H1 (cell line): ENCODE results near the gene PRDM5. TPM values are rescaled to one million over a fixed set of nuclear protein-coding genes. Genes with fewer than 3 reads are reported as not detected.

Experiments used
- CTCF ChIA-PET: fragments of 300-600 bp; sonication (Branson Sonifier 250); formaldehyde crosslinking; loops from one replicate; lab custom pipeline; 2021; ENCODE audit not compliant: partially characterized antibody; lab: Charles Lee
- POLR2A ChIA-PET: fragments of 300-600 bp; sonication (Branson Sonifier 250); formaldehyde crosslinking; loops from one replicate; lab custom pipeline; 2021; ENCODE audit warnings: inconsistent platforms; ENCODE audit not compliant: partially characterized antibody; lab: Charles Lee
- DNase-seq, 2 experiments: peaks; one replicate each; pipeline versions ENCODE4 v3.0.0 to v3.0.0-alpha.2; 2010 to 2022; ENCODE audit warnings: low spot score in 2 of 2, low read depth in 1 of 2, mixed read lengths in 1 of 2
- FAIRE-seq: peaks from 2 replicates; lab custom pipeline; 2011; peaks lifted over from hg19 to GRCh38; lab: Jason Lieb, UNC
- H2AFZ ChIP-seq: 2 replicates; pipeline ENCODE4 v1.8.1; 2012; ENCODE audit warnings: low read length, inconsistent platforms
- H2AK5ac ChIP-seq: 2 replicates; pipeline ENCODE4 v1.6.1; 2013; ENCODE audit warnings: low read depth, low read length
- H2BK120ac ChIP-seq: replicated peaks from 2 replicates; pipeline ENCODE3; 2013; ENCODE audit warnings: low read depth, low read length, inconsistent platforms
- H2BK12ac ChIP-seq: 2 replicates; pipeline ENCODE4 v1.6.1; 2013; ENCODE audit warnings: low read depth, low read length
- H2BK15ac ChIP-seq: 2 replicates; pipeline ENCODE4 v1.6.1; 2013; ENCODE audit warnings: low read length
- H2BK20ac ChIP-seq: 2 replicates; pipeline ENCODE4 v1.6.1; 2013; ENCODE audit warnings: low read length
- H2BK5ac ChIP-seq: 2 replicates; pipeline ENCODE4 v1.6.1; 2013; ENCODE audit warnings: low read depth, low read length
- H3K14ac ChIP-seq: 2 replicates; pipeline ENCODE4 v1.6.1; 2013; ENCODE audit warnings: inconsistent platforms; ENCODE audit not compliant: insufficient read length
- H3K18ac ChIP-seq: 2 replicates; pipeline ENCODE4 v1.6.1; 2013; ENCODE audit warnings: low read length; ENCODE audit errors: extremely low read depth
- H3K23ac ChIP-seq: 2 replicates; pipeline ENCODE4 v1.6.1; 2013; ENCODE audit warnings: inconsistent platforms; ENCODE audit not compliant: insufficient read length
- H3K23me2 ChIP-seq: 2 replicates; pipeline ENCODE4 v1.6.1; 2013; ENCODE audit warnings: low read depth, low read length
- H3K27ac ChIP-seq: 2 replicates; pipeline ENCODE4 v1.6.1; 2011; ENCODE audit warnings: low read depth, low read length, inconsistent platforms
- H3K27me3 ChIP-seq, 4 experiments: replicated peaks in 1 of 4; 1 replicate in 1 of 4; 2 replicates in 3 of 4; pipeline versions ENCODE4 v1.6.1 to v1.8.1; 2011 to 2013; ENCODE audit warnings: low read length in 3 of 4, mild to moderate bottlenecking in 3 of 4, inconsistent platforms in 2 of 4, mixed read lengths in 2 of 4, moderate library complexity in 1 of 4; ENCODE audit not compliant: control insufficient read depth in 3 of 4, insufficient read depth in 3 of 4; ENCODE audit errors: extremely low read depth in 1 of 4
- H3K36me3 ChIP-seq, 4 experiments: 2 replicates each; pipeline versions ENCODE4 v1.6.1 to v1.8.1; 2011 to 2013; ENCODE audit warnings: mild to moderate bottlenecking in 4 of 4, low read length in 3 of 4, moderate library complexity in 2 of 4, control low read depth in 1 of 4, inconsistent platforms in 1 of 4; ENCODE audit not compliant: insufficient read depth in 4 of 4, control insufficient read depth in 2 of 4
- H3K4ac ChIP-seq: replicated peaks from 2 replicates; pipeline ENCODE3; 2013; ENCODE audit warnings: low read length, low read depth, mixed read lengths, inconsistent platforms; ENCODE audit not compliant: insufficient read length
- H3K4me1 ChIP-seq, 4 experiments: replicated peaks in 1 of 4; 1 replicate in 1 of 4; 2 replicates in 3 of 4; pipeline versions ENCODE4 v1.6.1 to v1.8.1; 2011 to 2013; ENCODE audit warnings: low read length in 3 of 4, inconsistent platforms in 2 of 4, mixed read lengths in 1 of 4; ENCODE audit not compliant: insufficient read depth in 4 of 4, control insufficient read depth in 3 of 4
- H3K4me2 ChIP-seq, 2 experiments: 2 replicates each; pipeline versions ENCODE4 v1.6.1 to v1.8.1; 2011 to 2013; ENCODE audit warnings: low read depth in 2 of 2, low read length in 2 of 2, control low read depth in 1 of 2, inconsistent platforms in 1 of 2, mild to moderate bottlenecking in 1 of 2; ENCODE audit not compliant: insufficient read depth in 1 of 2
- H3K4me3 ChIP-seq, 4 experiments: fragments of 200-600, 300-600 bp in 1 of 4; sonication (generic), shearing (Covaris generic), sonication (Bioruptor Twin) in 1 of 4; 2 replicates each; pipeline versions ENCODE4 v1.5.1 to v1.8.1; 2011 to 2016; ENCODE audit warnings: low read length in 4 of 4, low read depth in 3 of 4, control low read depth in 2 of 4, inconsistent platforms in 2 of 4, mild to moderate bottlenecking in 2 of 4, mixed read lengths in 1 of 4, moderate library complexity in 1 of 4; ENCODE audit not compliant: insufficient read depth in 2 of 4; ENCODE audit errors: extremely low read depth in 1 of 4
- H3K56ac ChIP-seq: replicated peaks from 2 replicates; pipeline ENCODE3; 2013; ENCODE audit warnings: low read depth, mild to moderate bottlenecking, mixed read lengths, low read length, inconsistent platforms; ENCODE audit not compliant: insufficient read length
- H3K79me1 ChIP-seq: 2 replicates; pipeline ENCODE4 v1.6.1; 2013; ENCODE audit warnings: low read depth, low read length, control low read depth
- H3K79me2 ChIP-seq, 2 experiments: 2 replicates each; pipeline versions ENCODE4 v1.6.1 to v1.8.1; 2012 to 2013; ENCODE audit warnings: low read length in 2 of 2, mild to moderate bottlenecking in 2 of 2, inconsistent platforms in 1 of 2; ENCODE audit not compliant: insufficient read depth in 2 of 2, control insufficient read depth in 1 of 2
- H3K9ac ChIP-seq, 4 experiments: replicated peaks in 1 of 4; 1 replicate in 1 of 4; 2 replicates in 3 of 4; pipeline versions ENCODE4 v1.6.1 to v1.8.1; 2011 to 2013; ENCODE audit warnings: low read depth in 3 of 4, low read length in 3 of 4, control low read depth in 2 of 4, mild to moderate bottlenecking in 2 of 4, moderate library complexity in 2 of 4, inconsistent platforms in 1 of 4; ENCODE audit errors: extremely low read depth in 1 of 4
- H3K9me3 ChIP-seq, 2 experiments: 2 replicates each; pipeline versions ENCODE4 v1.6.1 to v1.8.1; 2012 to 2013; ENCODE audit warnings: mild to moderate bottlenecking in 2 of 2, moderate library complexity in 2 of 2, control low read depth in 1 of 2, inconsistent platforms in 1 of 2, low read depth in 1 of 2, low read length in 1 of 2, mixed read lengths in 1 of 2; ENCODE audit not compliant: insufficient read depth in 2 of 2
- H4K20me1 ChIP-seq, 2 experiments: replicated peaks in 1 of 2; 2 replicates each; pipeline versions ENCODE3 to v1.8.1; 2011 to 2013; ENCODE audit warnings: inconsistent platforms in 2 of 2, low read length in 2 of 2, mild to moderate bottlenecking in 1 of 2; ENCODE audit not compliant: insufficient read depth in 2 of 2, control insufficient read depth in 1 of 2
- H4K5ac ChIP-seq: 2 replicates; pipeline ENCODE4 v1.6.1; 2013; ENCODE audit warnings: low read length, low read depth, mixed read lengths, inconsistent platforms; ENCODE audit not compliant: insufficient read length
- H4K8ac ChIP-seq: 2 replicates; pipeline ENCODE4 v1.8.0; 2013; ENCODE audit warnings: mild to moderate bottlenecking, moderate library complexity, low read length, inconsistent platforms; ENCODE audit not compliant: insufficient read depth; ENCODE audit errors: extremely low read depth
- H4K91ac ChIP-seq: replicated peaks from 2 replicates; pipeline ENCODE3; 2013; ENCODE audit warnings: low read length, mixed read lengths, inconsistent platforms; ENCODE audit not compliant: insufficient read length
- CHD1 ChIP-seq: IDR thresholded peaks from 2 replicates; pipeline ENCODE4 v1.6.1; 2012; ENCODE audit warnings: low read depth, low read length, improper control_type of control experiment
- CHD2 ChIP-seq: IDR thresholded peaks from 2 replicates; pipeline ENCODE4 v1.6.1; 2012; ENCODE audit warnings: low read length, improper control_type of control experiment
- EP300 ChIP-seq, 2 experiments: IDR thresholded peaks; 1 replicate in 1 of 2; 2 replicates in 1 of 2; pipeline ENCODE4 v1.6.1; 2011 to 2012; ENCODE audit warnings: low read depth in 2 of 2, low read length in 2 of 2, mild to moderate bottlenecking in 2 of 2, borderline replicate concordance in 1 of 2, inconsistent platforms in 1 of 2, moderate library complexity in 1 of 2
- FOSL1 ChIP-seq: IDR thresholded peaks from 2 replicates; pipeline ENCODE4 v1.6.1; 2011; ENCODE audit warnings: mild to moderate bottlenecking, low read depth, low read length, moderate library complexity; ENCODE audit not compliant: insufficient read depth
- POU5F1 ChIP-seq: IDR thresholded peaks from 2 replicates; pipeline ENCODE4 v1.6.1; 2011; ENCODE audit warnings: low read depth, mild to moderate bottlenecking, low read length, moderate library complexity
- RBBP5 ChIP-seq: IDR thresholded peaks from 2 replicates; pipeline ENCODE4 v1.7.1; 2012; ENCODE audit warnings: low read depth, mild to moderate bottlenecking, inconsistent platforms, low read length, moderate library complexity, borderline replicate concordance
- SIX5 ChIP-seq: IDR thresholded peaks from 2 replicates; pipeline ENCODE4 v1.6.1; 2011; ENCODE audit warnings: mild to moderate bottlenecking, low read depth, low read length
- polyA plus RNA-seq, 7 experiments: library from polyadenylated mRNA; depleted of rRNA in 3 of 7; stranded (reverse) in 5 of 7; unstranded in 2 of 7; fragments of >200 nt in 5 of 7; fragments of 200-250 nt in 2 of 7; gene quantifications; 1 replicate in 5 of 7; 2 replicates in 1 of 7; 4 replicates in 1 of 7; pipeline versions ENCODE4 v1.2.1 to v1.2.3, GENCODE V29; 2011 to 2013; ENCODE audit warnings: missing spikeins in 2 of 7, mixed read lengths in 2 of 7
- total RNA-seq: library from RNA; stranded (reverse); fragmentation: NEBNext Ultra II Directional; extraction: Animal tissue kit (Norgen Biotek cat#: 25700); gene quantifications from 2 replicates; pipeline ENCODE4 v1.2.1, GENCODE V29; 2021

The PRDM5 gene
- total and polyA plus RNA-seq, 2 of the 8 experiments (the other 6 are each of a cell fraction or from before 2014, with no cell fraction given), result 8.2 to 23.4 TPM

DNA sequence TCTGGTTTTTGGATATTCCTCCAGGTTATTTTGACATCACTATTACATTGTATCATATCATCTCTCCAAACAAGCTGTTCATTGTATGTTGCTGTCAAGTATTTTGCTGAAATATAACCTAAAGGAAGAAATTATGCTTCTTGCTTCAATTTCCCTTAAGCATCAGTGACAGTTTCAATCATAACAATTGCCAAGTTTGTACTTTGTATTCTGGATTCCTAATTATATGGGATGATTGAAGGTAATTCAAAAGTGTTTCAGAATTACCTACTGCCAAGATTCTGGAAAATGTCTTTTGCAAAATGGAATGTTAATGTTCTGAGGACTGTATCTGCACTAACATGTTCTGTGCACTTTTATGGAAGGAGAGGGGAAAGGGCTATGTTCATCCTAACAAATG lies 228.7 kb downstream of the PRDM5 start:
- H2AFZ ChIP-seq, result no peak overlapping the region
- no peak overlapping the region for H3K27ac ChIP-seq
- no peak overlapping the region for H2BK20ac ChIP-seq
- no peak overlapping the region for H3K18ac ChIP-seq
- no peak overlapping the region for H3K9ac ChIP-seq
- H3K36me3 ChIP-seq, result no peaks in the 10 kb centered on the region
- H3K4me1 ChIP-seq, result no peaks in the 10 kb centered on the region
- no peaks in the 10 kb centered on the region for H3K9me3 ChIP-seq
- no peak for FAIRE-seq
- no peak overlapping the region for H3K4ac ChIP-seq
- H3K79me2 ChIP-seq, result no peaks in the 10 kb centered on the region
- no peaks in the 10 kb centered on the region for H3K27me3 ChIP-seq
- no peak overlapping the region for H3K4me3 ChIP-seq
- H2BK5ac ChIP-seq, result no peak overlapping the region
- H3K14ac ChIP-seq, result no peak overlapping the region
- no peaks in the 10 kb centered on the region for H4K20me1 ChIP-seq
- H3K4me2 ChIP-seq, result no peak overlapping the region
- H4K5ac ChIP-seq, result no peak overlapping the region
- H2BK12ac ChIP-seq, result no peak overlapping the region
- CTCF ChIA-PET, result interaction anchor here (1.2 to 2.4 kb wide), 2 partner anchors 10 to 80 kb away, joined by 3 to 6 read pairs; no protein-coding TSS in a partner anchor
- POLR2A ChIA-PET, result no interaction called here
- H4K8ac ChIP-seq, result no peak overlapping the region
- H3K79me1 ChIP-seq, result no peaks in the 10 kb centered on the region
- no peak for DNase-seq
- no peak overlapping the region for H2BK15ac ChIP-seq
- no peak overlapping the region for H4K91ac ChIP-seq
- H3K56ac ChIP-seq, result no peak overlapping the region
- H2BK120ac ChIP-seq, result no peak overlapping the region
- no peak overlapping the region for H2AK5ac ChIP-seq
- no peaks in the 10 kb centered on the region for H3K23me2 ChIP-seq
- H3K23ac ChIP-seq, result no peak overlapping the region
- no peak for TF ChIP-seq RBBP5
- TF ChIP-seq CHD1, result no peak
- TF ChIP-seq SIX5, result no peak
- TF ChIP-seq CHD2, result no peak
- TF ChIP-seq FOSL1, result no peak
- no peak for TF ChIP-seq EP300 (IDR thresholded peaks at IDR 0.05; ENCODE audit: borderline replicate concordance in 1 of 2, low read depth in 2 of 2, low read length in 2 of 2)
- TF ChIP-seq POU5F1, result no peak
